HG03175 (cell line): ENCODE data around the gene CCDC13.

Experiments used
- ATAC-seq: cut with Tn5 transposase; IDR thresholded peaks from one replicate; pipeline ENCODE4 v1.9.1; 2021; ENCODE audit warnings: mild to moderate bottlenecking, moderate library complexity; ENCODE audit not compliant: unreplicated experiment

CCDC13 gene

DNA sequence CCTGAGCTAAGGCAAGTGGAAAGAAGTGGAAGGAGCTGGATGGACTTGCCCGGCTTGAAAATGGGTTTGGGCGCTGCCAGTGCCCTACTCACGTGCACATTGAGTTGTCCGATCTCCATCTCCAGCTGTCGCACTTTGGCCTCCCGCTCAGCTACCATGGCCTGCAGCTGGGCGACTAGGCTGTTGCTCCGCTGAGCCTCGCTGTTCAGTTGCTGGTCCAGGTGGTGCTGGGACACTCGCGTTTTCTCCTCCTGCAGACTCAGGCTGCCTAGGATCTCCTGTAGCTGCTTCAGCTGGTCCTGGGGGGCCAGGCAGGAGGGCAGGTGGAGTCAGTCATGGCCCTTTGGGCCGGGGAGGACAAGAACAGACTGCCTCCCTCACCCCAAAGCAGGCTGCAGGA, 37.4 kb downstream of the CCDC13 start:
- ATAC-seq: no peak

DNA sequence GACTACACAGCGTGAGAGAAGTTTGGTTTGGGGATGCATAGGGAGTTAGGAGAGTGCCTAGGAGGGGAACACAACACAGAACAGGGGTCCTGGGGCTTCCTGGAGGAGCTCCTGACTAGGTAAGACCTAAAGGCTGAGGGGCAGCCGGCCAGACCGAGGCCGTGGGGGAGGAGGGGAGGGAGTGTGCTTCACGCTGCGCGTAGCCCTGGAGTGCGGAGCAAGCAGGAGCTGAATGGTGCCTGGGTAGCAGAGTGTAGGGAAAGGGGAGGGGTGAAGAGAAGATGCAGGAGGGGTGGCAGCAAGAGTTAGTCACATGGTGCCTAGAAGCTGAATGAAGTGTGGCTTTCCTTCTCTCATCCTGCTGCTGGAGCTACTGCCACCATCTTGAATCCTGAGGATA, 38.0 kb downstream of the CCDC13 start:
- ATAC-seq: no peak

GRCh38 chr3:42734263-42734860, 38.7 kb downstream of the CCDC13 start:
- ATAC-seq: no peak

DNA sequence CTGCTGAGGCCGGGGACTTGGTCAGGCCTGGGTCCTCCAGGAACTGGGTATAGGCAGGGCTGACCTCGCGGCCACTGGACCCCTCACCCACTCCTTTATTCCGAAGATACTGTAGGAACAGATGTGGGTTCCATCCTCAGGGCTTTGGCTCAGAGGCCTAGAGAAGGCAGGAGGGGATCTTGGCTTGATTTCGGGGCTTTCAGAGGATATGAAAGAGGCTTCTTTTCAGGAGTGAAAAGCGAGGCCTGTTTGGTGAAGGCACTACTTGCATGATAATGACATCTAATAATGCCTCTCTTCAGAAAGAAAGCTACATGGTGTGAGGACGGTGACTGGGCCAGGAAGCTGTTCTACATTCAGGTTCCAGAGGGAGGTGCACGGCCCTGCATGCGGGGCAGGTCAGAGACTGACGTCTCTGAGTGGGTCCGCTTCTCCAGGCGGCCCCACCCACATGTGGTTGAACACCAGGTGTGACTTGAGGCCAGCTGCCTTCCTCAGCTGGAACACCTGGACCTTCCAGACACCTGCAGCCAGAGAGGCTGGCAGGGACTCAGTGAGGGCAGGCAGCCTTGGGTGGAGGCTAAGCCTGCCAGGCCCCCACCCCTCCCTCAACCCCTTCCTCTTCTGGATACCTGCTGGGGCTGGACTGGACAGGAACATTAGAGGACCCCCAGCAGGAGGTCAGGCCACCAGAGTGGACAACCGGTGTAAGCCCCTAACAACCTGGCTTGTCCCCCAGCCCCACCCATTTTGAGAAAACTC, 39.4 kb downstream of the CCDC13 start:
- no peak for ATAC-seq

DNA sequence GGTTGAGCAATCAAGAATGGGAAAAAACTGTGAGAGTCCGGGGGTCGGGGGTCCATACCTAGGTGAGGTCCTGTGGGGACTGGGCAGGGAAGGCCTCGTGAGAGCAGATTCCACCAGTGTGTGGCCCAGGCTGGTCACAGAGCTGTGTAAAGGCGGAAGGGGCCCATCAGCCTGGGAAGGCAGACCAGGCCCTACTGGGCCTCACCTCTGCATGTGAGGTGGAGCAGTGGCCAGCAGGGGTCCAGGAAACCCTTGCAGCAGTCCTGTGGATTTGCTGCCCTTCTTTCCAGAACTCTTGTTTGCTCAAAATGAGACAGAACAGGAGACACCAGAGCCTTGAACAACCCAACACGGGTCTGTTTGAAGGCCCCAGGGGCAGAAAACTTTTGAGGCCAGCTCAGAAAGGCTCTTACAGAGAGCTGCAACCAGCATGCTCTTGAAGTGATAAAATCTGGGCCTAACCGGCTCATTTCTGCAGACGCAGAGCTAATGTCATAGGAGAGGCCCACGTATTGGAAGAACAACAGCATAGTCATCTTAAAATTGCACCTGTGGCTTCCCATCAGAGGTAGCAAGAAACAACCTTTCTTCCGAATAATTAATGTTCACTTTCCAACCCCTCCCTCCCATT, 40.1 kb downstream of the CCDC13 start:
- no peak for ATAC-seq

- ATAC-seq: no peak
Measured at GRCh38 chr3:42732196-42732828, 40.7 kb downstream of the CCDC13 start.

DNA sequence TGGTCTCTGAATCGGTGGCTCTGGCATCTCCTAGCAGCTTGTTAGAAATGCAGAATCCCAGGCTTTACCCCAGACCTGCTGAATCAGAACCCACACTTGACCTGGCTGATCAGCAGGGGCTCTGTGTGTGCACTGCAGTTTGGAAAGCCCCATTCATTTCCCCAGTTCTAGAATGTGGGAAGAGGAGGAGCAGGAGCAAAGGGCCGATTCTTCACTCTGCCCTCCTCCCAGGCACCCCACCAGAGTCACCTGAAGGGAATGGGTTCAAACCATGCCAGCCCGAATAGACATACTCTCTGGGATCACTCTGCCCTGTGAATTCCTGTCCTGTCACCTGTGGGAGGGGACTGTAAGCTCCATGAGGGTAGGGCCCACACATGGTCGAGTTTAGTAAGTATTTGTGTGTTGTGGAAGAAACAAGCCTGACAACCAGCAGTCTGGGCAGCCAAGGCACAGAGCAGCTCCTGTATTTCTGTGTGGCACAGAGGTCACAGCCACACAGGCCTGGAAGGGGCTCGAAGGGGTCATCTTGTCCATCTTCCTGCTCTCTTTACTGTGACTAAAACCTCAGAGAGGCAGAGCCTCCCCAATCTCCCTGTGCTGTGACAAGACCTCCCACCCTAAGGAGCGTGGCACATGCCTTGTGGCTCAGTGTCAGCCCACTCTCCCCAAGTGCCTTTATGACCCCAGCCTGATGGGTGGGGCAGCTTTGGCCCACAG, 41.4 kb downstream of the CCDC13 start:
- no peak for ATAC-seq

DNA sequence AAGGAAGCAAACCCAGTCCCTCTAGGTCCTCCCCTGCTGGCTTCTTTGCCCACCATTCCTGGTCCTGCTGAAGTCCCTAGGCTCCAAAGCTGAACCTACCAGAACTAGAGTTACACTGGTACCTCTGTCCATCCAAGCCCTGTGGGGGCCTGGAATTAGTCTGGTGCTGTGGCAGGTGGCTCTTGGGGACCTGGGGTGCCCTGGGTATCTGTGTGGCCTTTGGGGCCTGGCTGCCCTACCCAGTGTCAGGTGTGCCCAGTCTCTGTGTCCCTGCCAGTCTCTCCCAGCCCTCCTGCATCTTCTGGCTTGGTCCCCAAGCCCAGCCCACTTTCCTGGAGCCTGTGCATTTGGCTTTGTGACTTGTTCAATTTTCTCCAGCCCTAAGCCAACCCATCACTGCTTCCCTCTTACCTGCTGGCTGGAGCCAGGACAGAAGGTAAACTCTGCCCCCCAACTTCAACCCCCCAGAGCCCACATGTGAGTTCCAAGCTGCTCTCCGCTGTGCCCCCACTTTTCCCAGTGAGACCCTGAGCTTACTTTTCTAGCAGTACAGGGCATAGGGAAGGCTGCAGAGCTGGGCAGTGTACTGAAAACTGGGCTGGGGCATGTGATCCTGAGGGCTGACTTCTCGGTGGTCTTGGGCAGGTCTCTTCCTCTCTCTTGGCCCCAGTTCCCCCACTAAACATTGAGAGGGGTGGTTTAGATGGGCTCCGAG, 42.2 kb downstream of the CCDC13 start:
- ATAC-seq: no peak

DNA sequence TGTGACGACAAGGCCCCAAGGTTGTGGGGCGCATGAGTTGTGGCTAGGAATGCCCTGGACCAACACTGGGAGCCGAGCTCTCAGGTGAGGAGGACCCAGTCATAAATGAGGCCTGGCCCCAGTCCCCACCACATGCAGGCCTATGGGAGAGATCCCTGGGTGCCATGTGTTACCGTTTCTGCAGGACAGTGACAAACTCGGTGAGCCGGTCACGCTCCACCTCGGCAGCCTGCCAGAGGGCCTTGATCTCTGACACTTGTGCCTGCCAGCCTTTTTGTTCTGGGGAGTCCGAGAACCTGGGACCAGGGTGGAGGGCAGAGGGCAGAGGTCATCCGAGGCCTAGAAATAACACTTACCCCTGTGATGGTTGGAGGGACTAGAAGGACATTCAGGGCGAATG, 42.8 kb downstream of the CCDC13 start:
- ATAC-seq: no peak

DNA sequence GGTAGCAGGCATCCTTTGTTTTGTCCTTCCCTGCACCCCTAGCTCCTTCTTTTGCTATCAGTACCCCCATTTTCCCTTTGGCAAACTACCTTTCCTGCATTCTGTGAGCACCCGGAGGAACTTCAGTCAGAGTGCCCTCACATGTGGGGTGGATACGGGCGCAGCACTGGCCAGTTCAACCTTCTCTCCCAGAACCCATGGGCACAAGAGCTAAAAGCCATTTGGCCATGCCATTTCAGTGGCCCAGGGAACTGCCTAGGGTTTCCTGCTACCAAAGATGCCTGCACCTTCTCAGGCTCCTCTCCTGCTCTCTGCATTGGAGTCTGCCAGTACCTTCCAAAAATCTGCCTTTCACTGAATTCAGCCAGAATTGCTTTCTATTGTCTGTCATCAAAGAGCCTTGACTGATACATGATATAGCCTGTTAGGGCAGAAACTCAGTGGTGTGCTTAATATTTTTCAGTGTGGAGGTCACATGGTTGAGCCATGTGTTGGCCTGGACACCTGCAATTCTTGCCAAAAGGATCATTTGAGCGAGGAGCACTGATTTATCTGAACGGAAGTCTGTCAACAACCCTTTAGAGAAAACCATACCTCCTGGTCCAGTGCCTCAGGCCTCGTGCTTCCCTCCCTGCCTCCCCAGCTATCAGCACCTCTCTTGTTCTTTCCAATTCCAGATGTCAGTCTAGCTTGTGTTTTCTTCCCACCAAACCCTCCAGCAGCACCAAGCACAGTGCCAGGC, 43.5 kb downstream of the CCDC13 start:
- ATAC-seq: no peak

- ATAC-seq: no peak
Measured at GRCh38 chr3:42728668-42729364, 44.2 kb downstream of the CCDC13 start.

GRCh38 chr3:42728056-42728455, 45.0 kb downstream of the CCDC13 start:
- no peak for ATAC-seq

DNA sequence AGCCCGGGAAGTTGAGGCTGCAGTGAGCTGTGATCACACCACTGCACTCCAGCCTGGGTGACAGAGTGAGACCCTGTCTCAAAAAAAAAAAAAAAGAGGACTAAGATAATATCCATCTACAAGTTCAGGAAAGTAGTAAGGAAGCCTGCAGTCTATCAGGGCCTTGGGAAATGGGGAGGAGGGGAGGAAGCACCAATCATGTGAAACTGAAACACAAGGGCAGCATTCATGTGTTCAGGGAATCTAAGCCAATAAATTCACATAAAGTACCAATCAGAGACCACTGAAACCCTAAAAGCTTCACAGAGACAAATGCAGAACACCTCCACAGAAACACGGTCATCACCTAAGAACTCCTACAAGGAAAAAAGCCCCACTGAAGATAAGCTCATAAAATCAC, 47.6 kb downstream of the CCDC13 start:
- ATAC-seq: no peak

DNA sequence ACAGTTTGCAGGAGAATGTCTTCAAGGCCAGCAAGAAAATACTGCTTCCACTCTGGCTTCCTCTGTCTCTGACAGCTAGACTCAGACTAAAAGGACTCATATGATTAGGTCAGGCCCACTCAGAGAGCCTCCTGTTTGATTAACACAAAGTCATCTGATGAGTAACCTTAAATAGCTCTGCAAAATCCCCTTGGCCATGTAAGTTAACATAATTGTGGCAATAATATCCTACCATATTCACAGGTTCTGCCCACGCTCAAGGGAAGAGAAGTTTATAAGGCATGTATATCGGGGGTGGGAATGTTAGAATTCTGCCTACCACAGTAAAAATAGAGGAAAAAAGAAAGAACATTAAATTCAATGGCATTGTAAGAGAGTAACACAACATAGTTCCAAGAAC, 49.8 kb downstream of the CCDC13 start:
- ATAC-seq: no peak
